Activated CD4-positive, alpha-beta T cell treated with anti-CD3 and anti-CD28 coated beads for 24 hours (primary cell): ENCODE results near the gene RPA1.
A peak's percentile ranks its signal among the peaks of the same experiment; 100 is the strongest.

ENCODE experiments used
- DNase-seq, 2 donors: peaks; one replicate each; pipeline ENCODE4 v3.0.0-alpha.2; 2020; ENCODE audit warnings: low read depth in 2 of 2

RPA1 gene

GRCh38 chr17:1908699-1909309 is 79.0 kb downstream of the RPA1 start:
- peak in 1 of 2 donors; percentile 11 for DNase-seq

DNA sequence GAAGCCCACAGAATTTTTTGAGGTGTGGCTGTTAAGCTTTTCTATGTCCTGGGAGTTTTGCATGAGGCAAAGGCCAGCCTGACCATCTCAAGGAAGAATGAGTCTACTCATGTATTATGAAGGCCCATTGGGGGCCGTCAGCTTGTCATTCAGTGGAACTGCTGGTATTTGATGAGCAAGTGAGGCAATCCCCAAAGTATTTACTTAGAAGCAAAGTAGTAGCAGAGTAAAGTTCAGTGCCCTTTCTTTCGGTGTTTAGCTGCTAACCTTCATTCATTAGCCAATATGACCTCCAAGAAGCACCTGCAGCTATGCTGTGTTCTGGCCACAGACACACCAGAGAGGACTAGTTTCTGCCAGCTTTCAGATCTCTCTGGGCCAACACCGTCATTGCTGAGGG is 80.2 kb downstream of the RPA1 start:
- no peak for DNase-seq

DNA sequence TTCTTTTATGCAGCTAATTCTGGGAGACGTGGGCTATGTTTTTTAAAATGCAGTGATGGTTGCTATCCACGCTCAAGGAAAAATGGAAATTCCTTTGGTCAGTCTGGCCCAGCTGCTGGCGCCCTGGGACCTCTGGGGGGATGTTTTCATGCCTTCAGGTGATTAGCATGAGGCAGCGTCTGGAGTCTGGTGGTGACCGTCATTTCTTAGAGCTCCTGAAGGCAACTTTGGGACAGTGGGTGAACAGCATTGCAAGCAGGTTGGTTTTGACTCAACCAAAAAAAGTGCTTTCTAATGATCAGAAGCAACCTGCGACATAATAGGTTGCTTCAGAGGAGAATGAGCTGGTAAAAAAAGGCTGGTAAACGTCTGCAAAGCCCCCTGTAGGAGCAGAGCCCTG is 82.3 kb downstream of the RPA1 start:
- DNase-seq, result no peak

DNA sequence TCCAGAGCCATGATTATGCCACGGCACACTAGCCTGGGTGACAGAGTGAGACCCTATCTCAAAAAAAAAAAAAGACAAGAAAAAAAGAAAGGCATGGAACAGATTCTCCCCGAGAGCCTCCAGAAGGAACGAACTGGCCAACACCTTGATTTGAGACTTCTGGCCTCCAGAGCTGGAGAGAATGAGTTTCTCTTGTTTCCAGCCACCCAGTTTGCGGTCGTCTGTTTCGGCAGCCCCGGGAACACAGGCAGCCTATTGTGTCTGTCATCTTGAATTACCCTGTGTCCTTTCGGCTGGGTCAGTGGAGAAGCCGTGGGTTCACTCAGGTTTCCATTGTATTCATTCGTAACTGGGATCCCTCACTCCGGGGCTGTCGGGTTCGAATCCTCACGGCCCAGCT is 83.9 kb downstream of the RPA1 start:
- no peak for DNase-seq

GRCh38 chr17:1914661-1915083 is 84.9 kb downstream of the RPA1 start:
- DNase-seq, result no peak

- no peak for DNase-seq
These were observed 86.1 kb downstream of the RPA1 start for GRCh38 chr17:1915889-1916288.

DNA sequence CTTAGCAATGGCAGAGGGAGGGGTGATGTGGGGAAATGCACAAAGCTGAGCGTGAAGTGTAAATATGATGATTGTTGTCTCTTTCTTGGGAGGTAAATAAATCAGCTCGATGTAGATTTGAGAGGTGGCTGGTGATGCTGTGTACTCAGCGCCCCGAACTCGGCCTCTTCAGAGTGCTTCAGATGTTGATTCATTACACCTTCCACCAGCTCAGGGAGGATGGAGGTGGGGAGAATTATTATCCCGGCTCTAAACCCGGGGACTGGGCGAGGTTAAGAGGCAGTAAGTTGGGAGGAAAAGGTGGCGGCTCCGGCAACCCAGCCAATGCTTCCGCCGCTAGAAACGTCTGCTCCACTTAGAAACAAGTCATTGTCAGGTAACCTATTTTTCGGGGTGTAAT is 86.5 kb downstream of the RPA1 start:
- no peak for DNase-seq

GRCh38 chr17:1916963-1917715 is 87.3 kb downstream of the RPA1 start:
- no peak for DNase-seq

DNA sequence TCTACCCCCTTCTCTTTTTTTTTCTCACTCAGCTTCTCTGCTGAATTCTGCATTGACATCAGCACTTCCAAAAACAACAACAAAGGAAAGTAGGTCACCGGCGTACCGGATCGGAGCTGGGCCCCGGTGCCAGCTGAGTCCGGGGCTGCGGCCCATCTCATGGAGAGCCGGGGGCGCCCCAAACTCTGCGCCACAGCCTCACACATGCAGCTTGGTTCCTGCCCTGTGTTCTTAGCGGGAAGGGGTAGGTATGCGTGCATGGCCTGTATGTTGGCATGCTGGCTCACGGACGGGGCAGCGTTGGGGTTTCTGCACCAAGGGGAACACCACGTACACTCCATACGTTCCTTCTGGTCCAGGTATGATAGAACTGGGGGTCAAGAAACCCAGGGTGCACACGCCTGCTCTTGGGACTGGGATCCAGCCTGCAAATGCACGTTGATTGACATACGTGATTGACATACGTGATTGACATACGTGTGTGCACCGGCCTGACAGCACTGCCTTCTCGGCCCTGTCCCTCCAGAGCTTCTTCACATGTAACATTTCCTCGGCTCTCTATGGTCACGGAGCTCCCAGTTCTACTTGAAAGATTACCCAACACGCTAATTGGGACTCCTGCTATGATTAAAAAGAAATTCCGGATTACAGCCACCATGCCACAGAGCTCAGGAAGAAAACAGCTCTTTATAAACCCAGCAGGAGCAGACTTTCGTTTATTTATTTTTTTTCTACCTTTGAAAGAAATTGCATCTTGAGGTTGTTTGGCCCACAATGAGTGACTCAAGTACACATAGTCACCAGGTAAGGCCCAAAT is 88.7 kb downstream of the RPA1 start:
- DNase-seq, result no peak

DNA sequence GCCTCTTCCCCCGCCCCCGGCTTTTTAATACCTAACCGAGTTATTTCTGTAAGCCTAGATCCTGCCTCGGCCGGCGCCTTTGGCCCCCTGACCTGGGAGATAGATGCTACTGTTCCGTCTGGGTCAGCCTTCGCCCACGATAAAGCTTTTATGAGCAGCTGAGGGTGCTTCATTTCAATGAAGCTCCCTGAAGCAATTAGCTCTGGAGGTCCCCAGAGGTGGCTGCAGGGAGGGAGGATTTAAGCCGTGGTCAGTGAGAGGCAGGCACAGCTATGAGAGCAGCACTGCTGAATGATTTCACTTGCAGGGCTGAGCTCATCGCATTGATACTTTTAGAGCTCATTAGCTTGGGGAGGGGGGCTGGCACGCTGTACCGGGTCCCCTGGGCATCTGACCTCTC is 89.4 kb downstream of the RPA1 start:
- DNase-seq, result no peak

GRCh38 chr17:1920948-1921351 is 91.1 kb downstream of the RPA1 start:
- DNase-seq, result no peak

GRCh38 chr17:1928976-1929375 is 99.2 kb downstream of the RPA1 start:
- DNase-seq, result no peak

DNA sequence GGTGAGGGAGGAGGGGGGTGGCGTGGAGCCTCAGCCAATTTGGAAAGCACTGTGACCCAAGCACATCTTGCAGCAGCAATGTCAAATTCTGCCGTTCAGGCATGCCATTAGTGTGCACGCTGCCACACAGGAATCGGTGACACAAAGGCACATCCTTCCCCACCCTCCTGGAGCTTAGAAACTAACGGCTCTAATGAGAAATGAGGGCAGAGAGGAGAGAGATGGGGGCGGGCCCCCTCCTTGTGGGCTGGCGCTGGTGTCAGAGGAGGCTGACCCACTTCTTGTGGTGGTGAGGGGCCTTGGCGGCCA is 100.5 kb downstream of the RPA1 start:
- no peak for DNase-seq

DNA sequence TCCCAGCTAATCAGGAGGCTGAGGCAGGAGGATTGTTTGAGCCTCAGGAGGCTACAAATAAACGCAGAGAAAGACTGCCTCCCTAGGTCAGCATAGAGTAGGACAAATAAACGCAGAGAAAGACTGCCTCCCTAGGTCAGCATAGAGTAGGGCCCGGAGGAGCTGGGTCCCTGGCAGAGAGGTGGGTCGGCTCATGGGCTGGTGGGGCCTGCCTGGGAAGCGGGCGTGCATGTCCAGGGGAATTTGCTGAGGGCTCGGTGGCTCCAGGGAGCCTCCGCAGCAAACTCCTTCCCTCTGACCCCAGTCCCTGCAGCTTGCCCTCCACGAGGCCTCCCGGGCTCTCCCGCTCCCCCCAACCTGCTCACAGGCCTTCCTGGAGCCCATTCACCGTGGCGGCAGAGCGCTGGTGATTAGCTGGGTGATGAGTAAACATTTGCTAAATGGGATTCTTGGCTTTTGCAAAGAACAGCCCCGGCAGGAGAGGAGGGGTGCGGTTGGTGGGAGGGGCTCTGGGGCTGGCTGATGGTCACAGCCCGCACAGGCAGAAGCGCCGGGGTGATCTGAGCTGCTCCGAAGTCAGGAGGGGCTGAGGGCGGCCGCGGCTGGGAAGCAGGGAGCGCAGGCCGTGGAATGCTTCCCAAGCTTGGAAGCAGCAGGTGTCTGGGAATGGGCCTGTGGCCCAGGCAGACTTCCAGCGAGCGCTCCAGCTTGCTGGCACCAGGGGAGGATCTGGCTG is 102.2 kb downstream of the RPA1 start:
- DNase-seq, result no peak

GRCh38 chr17:1933875-1934715 is 104.3 kb downstream of the RPA1 start:
- DNase-seq, result no peak

DNA sequence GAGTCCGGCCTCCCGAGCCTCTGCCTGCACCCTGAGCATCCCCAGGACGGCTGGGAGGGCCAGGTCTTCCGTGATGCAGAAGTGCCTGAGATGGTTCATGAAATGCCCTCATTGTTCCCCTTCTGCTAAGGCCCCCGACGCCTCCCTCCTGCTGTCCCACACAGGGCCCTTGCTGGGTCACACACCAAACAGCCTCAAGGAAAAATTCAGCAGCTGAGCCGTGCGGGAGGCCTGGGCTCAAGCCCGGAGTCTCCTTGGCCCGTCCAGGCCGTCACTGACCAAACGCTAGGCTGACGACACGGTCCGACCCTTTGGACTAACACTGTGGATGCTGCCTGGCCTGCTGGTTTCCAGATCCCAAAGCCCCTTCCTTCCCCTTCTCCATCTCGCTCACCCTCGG is 105.1 kb downstream of the RPA1 start:
- no peak for DNase-seq

- DNase-seq, result no peak
These were observed 107.0 kb downstream of the RPA1 start for GRCh38 chr17:1936766-1937165.

GRCh38 chr17:1937461-1937860 is 107.7 kb downstream of the RPA1 start:
- no peak for DNase-seq

DNA sequence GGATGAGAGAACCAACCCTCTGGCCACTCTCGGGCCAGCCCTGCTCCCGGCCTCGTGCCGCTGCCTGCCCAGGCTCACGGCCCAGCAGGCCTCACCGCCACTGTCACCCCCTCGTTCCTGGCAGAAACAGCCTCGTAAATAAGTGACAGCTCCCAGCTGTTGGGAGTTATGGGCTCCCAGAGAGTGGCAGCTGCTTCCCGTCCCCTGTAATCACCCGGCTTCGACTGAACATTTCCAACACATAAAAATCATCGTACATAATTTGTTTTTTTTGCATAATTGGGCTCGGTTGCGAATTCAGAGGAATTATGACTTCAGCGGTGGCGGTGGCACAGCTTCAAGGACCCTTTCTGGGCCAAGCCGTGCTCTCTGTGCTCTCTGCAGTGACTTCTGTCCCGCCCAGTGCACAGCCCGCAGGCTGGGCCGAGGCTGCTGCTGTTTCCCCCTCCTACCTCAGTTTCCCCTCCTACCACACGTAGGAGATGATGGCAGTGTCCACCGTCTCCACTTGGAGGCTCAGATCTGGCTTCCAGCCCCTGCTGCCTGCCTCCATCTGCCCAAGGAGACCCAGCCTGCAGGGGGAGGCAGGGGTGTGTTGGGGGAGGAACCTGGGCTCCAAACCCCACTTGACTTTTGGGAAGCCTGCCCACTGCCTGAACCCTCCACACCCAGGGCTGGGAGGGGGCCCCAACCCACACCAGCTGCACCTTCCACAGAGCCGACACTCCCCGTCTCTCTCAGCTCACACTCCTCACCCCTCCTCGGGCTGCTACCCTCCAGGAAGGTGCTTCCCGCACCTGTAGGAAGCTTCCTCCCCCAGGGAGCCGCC is 110.4 kb downstream of the RPA1 start:
- DNase-seq, result no peak

DNA sequence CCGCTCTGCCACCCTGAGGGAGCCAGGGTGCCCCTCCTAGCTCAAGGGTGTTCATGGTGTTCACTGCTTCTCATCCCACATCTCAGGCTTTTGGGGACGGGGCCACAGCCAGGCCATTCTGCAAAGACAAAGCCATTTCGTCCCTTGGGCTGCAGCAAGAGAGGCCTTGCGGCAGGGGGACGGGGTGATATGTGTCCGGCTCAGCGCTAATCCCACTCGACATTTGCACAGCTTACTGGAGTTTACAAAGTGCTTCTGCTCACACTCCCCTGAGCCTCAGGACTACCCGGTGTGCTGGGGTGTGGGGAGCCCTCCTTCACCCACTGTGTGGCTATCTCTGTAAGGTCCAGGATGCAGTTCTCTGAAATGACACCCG is 111.0 kb downstream of the RPA1 start:
- DNase-seq, result no peak
